HG02588 (cell line): Measurements from ENCODE around the gene CBL.

Source experiments
- ATAC-seq: cut with Tn5 transposase; IDR thresholded peaks from one replicate; pipeline ENCODE4 v1.9.1; 2021; ENCODE audit warnings: mild to moderate bottlenecking, moderate library complexity; ENCODE audit not compliant: unreplicated experiment

Gene CBL

GRCh38 chr11:119323532-119324033 is 117.4 kb downstream of the CBL start:
- no peak for ATAC-seq

GRCh38 chr11:119324189-119324588 is 118.0 kb downstream of the CBL start:
- ATAC-seq = no peak

GRCh38 chr11:119329320-119329719 is 123.2 kb downstream of the CBL start:
- no peak for ATAC-seq

DNA sequence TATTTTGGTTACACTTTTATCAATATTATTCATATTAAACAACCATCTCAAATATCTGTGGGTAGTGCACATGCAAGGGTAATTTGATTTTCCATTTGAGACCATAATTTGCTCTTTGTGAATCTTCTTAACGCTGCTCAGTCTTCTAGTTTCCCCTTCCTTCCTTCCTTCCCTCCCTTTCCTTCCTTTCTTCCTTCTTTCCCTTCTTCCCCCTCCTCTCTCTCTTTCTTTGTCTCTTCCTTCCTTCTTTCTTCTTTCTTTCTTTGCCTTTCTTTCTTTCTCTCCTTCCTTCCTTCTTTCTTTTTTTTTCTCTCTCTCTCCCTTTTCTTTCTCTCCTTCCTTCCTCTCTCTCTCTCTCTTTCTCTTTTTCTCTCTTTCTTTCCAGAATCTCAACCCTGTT is 124.1 kb downstream of the CBL start:
- ATAC-seq = no peak

DNA sequence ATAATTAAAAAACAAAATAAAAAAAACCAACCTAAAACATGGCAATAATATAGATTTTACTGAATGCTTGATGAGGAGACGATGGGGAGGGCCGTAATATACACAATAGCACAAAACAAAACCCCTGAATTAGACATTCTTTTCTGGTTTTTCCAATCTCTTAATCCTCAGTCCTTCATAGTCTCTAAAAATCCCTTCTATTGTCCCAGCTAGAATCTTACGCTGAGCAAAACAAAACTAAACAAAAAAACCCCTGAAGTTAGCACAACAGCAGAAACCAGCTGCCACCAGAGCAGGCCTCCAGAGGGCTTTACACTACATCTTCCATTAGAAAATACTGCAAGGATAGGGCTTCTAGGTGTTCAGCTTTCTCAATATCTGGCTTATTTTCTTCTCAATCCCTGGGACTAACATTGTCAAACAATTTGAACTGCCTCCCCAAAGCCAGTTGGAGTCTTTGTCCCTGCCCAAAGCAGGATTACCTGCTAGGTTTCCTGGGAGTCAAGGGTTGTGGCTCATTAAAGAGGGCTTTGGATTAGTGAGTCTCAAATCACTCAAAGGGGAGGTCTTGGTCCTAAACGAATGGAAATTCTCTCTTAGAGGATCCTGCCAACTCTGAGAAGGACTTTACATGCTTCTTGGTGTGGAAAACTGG is 126.1 kb downstream of the CBL start:
- ATAC-seq = no peak

- peak; percentile 89 for ATAC-seq
Observed at GRCh38 chr11:119334174-119334930, 128.2 kb downstream of the CBL start, which contains the start of gene RNF26. RNF26 (plus strand) TSS chr11:119334527; CDS start chr11:119335123, 596 bp downstream.

DNA sequence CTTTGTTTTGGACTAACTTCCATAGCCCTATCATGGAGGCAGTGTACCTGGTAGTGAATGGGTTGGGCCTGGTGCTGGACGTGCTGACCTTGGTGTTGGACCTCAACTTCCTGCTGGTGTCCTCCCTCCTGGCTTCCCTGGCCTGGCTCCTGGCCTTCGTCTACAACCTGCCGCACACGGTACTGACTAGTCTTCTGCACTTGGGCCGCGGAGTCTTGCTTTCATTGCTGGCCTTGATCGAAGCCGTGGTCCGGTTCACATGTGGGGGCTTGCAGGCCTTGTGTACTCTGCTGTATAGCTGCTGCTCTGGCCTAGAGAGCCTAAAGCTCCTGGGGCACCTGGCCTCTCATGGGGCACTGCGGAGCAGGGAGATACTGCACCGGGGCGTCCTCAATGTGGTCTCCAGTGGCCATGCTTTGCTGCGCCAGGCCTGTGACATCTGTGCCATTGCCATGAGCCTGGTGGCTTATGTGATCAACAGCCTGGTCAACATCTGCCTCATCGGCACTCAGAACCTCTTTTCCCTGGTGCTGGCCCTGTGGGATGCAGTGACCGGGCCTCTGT is 129.0 kb downstream of the CBL start:
- no peak for ATAC-seq

- no peak for ATAC-seq
Observed at GRCh38 chr11:119335655-119336543, 129.8 kb downstream of the CBL start.

GRCh38 chr11:119336744-119337469 is 130.8 kb downstream of the CBL start:
- no peak for ATAC-seq

- ATAC-seq = no peak
Observed at GRCh38 chr11:119337581-119338317, 131.6 kb downstream of the CBL start.

GRCh38 chr11:119338318-119338890 is 132.3 kb downstream of the CBL start:
- no peak for ATAC-seq

DNA sequence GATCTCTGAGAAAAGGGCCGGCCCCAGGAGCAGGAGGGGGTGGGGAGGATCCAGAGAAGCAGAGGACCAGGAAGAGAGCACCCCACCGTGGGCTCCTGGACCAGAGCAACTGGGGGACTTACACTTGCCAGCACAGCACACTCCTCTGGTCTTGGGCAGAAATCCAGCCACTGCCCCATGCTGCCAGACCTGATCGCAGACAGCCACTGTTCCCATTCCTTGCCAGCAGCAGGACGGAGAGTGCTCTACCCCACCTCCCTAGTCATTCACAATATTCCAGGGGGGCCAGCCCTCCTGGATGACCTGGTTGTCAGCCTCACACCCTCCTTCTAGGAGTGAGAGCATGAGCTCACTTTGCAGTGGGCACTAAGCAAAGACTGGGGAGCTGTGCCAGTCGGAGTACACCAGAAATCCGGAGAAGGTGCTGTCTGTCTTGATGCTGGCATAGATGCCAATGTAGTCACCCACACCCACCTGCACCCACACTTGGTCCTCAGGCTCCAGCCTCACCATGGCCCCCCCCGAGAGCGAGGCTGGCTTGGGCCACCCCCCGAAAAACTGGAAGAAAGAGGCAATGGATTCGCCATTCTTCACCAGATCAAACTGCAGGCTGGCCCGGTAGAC is 132.9 kb downstream of the CBL start:
- ATAC-seq = no peak

- no peak for ATAC-seq
Observed at GRCh38 chr11:119339589-119340334, 133.6 kb downstream of the CBL start.

DNA sequence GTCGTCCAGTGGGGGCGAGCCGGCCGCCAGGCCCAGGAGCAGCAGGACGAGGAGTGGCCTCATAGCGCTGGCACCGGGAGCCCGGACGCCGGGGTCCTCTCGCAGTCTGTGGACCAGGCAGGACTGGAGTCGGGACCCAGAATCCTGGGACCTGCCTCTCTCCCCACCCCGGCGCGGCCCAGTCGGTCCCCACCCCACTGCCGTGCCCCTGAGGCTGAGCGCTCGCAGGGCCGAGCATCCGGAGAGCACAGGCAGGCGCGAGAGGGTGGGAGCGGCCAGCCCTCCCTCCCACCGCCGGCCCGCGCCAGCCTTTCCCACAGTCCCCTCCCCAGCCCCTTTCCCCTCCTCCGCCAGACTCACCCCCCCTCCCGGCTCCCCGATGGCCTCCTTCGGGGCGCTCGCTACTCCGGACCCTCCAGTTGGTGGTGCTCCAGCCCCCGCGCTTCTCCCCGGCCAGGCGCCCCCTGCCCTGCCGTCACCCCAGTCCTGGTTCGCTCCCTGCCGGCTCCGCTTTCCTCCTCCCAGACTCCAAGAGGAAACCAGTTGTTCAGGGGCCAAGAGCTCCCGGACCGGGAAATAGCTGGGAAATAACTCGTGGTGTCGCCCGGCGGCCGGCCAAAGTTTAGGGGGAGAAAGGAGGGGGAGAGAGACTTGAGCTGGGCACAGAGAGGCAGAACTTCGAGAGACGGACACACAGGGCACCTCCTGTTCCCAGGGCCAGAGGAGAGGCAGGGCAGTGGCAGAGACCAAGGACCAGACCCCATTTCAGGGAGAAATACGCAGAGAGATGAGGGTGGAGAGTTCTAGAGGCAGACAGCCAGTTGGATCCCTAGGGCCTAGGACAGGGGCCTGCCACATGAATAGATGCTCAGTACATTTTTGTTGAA is 134.4 kb downstream of the CBL start, which contains the start of gene C1QTNF5:
Gene C1QTNF5, minus strand, starts transcription at position 549 of the 887 bp plus-strand sequence. Its CDS starts 486 bp downstream, at position 63.
- ATAC-seq = no peak

DNA sequence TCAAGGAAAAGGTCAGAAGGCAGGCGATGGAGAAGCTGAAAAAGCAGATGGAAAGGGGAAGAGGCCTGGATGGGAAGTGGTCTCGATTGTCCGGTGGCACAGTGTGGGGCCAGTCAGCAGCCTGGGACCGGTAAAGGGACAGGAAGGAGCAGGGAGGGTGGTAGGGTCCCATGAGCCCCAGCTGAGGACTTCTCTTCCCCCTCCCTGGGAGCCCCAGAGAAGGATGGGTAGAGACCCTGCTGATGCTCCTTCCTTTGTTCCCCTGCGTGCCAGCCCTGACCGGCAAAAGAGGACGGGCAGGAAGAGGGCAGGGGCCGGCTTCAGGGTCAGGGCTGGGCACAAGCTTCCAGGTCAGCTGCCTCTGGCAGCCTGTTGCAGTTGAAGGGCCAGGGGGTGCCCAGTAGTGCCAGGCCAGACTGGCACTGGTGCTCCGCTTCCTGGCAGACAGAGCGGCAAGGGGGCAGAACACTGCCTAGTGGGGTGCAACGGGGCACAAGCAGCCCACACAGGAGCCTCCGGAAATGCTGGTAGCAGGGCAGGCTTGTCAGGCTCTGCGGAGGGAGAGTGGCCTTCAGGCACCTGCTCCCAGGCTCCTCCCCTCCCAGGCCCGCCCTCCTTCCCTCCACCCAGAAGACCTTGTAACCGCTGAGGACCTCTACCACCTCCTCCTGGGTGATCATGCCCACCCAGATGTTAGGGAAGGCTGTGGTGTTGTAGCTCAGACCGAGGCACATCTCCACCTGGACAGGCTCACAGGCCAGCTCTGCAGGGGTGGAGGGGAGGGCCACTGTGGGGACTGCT is 135.3 kb downstream of the CBL start:
- ATAC-seq = no peak

DNA sequence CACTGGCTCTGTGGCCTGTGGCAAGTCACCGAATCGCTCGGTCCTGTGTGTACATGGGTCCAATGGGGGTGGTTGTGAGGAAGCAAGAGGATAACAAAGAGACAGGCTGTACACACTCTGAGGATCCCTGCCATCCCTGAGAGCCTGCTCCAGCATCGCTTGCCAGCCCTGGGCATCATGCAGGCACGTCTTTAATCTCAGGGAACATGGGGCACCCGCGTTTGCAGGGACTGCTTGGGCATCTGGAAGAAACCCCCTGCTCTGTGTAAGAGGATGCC is 135.8 kb downstream of the CBL start:
- no peak for ATAC-seq
